ENCODE data around the gene MRPL48. TPM values are rescaled to one million over a fixed set of nuclear protein-coding genes. Genes with fewer than 3 reads are reported as not detected.

The MRPL48 gene
- total and polyA plus RNA-seq, 2 experiments from 2014 or later: 18.2 to 72.9 TPM

- Histone ChIP-seq H3K4me1 (ENCODE audit: low read depth) (peaks cover 14% of the 10 kb centered on the region), H3K27me3 (no peaks in the 10 kb centered on the region), H3K27ac (no peak overlapping the region), H3K36me3 (no peaks in the 10 kb centered on the region), H3K4me3 (no peak overlapping the region), H3K9me3 (ENCODE audit: low read depth) (no peaks in the 10 kb centered on the region)
- no peak for TF ChIP-seq CTCF (IDR thresholded peaks at IDR 0.05; ENCODE audit: low read depth, low read length)
- no peak for DNase-seq (ENCODE audit: low read depth in 1 of 2, low spot score in 1 of 2)
Observed at GRCh38 chr11:73814812-73815211, 27.1 kb downstream of the MRPL48 start.

- H3K27ac ChIP-seq: no peak overlapping the region
- no peaks in the 10 kb centered on the region for H3K36me3 ChIP-seq
- TF ChIP-seq CTCF (IDR thresholded peaks at IDR 0.05; ENCODE audit: low read depth, low read length): no peak
- H3K27me3 ChIP-seq: no peaks in the 10 kb centered on the region
- DNase-seq (ENCODE audit: low read depth in 1 of 2, low spot score in 1 of 2): peak in 1 of 2 donors; percentile 37
- no peak overlapping the region for H3K4me3 ChIP-seq
- peaks cover 14% of the 10 kb centered on the region for H3K4me1 ChIP-seq (ENCODE audit: low read depth)
- no peaks in the 10 kb centered on the region for H3K9me3 ChIP-seq (ENCODE audit: low read depth)
Observed at GRCh38 chr11:73818846-73819245, 31.2 kb downstream of the MRPL48 start.

GRCh38 chr11:73830261-73830660, 42.6 kb downstream of the MRPL48 start:
- no peak for DNase-seq (ENCODE audit: low read depth in 1 of 2, low spot score in 1 of 2)
- no peaks in the 10 kb centered on the region for H3K27me3 ChIP-seq
- H3K36me3 ChIP-seq: no peaks in the 10 kb centered on the region
- H3K4me1 ChIP-seq (ENCODE audit: low read depth): no peaks in the 10 kb centered on the region
- TF ChIP-seq CTCF (IDR thresholded peaks at IDR 0.05; ENCODE audit: low read depth, low read length): no peak
- no peak overlapping the region for H3K27ac ChIP-seq
- no peak overlapping the region for H3K4me3 ChIP-seq
- no peaks in the 10 kb centered on the region for H3K9me3 ChIP-seq (ENCODE audit: low read depth)

GRCh38 chr11:73833067-73833466, 45.4 kb downstream of the MRPL48 start:
- Histone ChIP-seq H3K36me3 (no peaks in the 10 kb centered on the region), H3K4me3 (no peak overlapping the region), H3K27ac (no peak overlapping the region), H3K4me1 (ENCODE audit: low read depth) (peaks cover 7% of the 10 kb centered on the region), H3K9me3 (ENCODE audit: low read depth) (no peaks in the 10 kb centered on the region), H3K27me3 (no peaks in the 10 kb centered on the region)
- no peak for TF ChIP-seq CTCF (IDR thresholded peaks at IDR 0.05; ENCODE audit: low read depth, low read length)
- no peak for DNase-seq (ENCODE audit: low read depth in 1 of 2, low spot score in 1 of 2)

- peak; percentile 47 to 74 for DNase-seq (ENCODE audit: low read depth in 1 of 2, low spot score in 1 of 2)
- H3K36me3 ChIP-seq: no peaks in the 10 kb centered on the region
- peak overlapping the region; percentile 76 for H3K27ac ChIP-seq
Observed at GRCh38 chr11:73838443-73839122, 50.9 kb downstream of the MRPL48 start.

More at GRCh38 chr11:73838443-73839122, 50.9 kb downstream of the MRPL48 start:
- H3K9me3 ChIP-seq (ENCODE audit: low read depth): no peaks in the 10 kb centered on the region
- no peak overlapping the region for H3K4me3 ChIP-seq
- TF ChIP-seq CTCF (IDR thresholded peaks at IDR 0.05; ENCODE audit: low read depth, low read length): no peak
- H3K27me3 ChIP-seq: no peaks in the 10 kb centered on the region
- peaks cover 20% of the 10 kb centered on the region for H3K4me1 ChIP-seq (ENCODE audit: low read depth)

All from cardiac muscle cell (in vitro differentiated cells and primary cell).